Loucy (cell line): ENCODE data around the gene MTHFD2L.

Source experiments
- H2AFZ ChIP-seq: fragments of 200-600 bp; sonication (generic); 2 replicates; pipeline ENCODE4 v1.6.0; 2016; ENCODE audit warnings: antibody characterized with exemption, mild to moderate bottlenecking, low read length, moderate library complexity
- H3F3A ChIP-seq: fragments of 200-600 bp; 2 replicates; pipeline ENCODE4 v1.6.0; 2016; ENCODE audit warnings: antibody characterized with exemption, low read depth, mild to moderate bottlenecking
- H3K27me3 ChIP-seq: fragments of 200-600 bp; sonication (generic); 2 replicates; pipeline ENCODE4 v1.6.1; 2014; ENCODE audit warnings: low read length, mild to moderate bottlenecking; ENCODE audit not compliant: insufficient read depth, poor library complexity, severe bottlenecking
- H3K36me3 ChIP-seq: fragments of 200-600 bp; sonication (generic); 2 replicates; pipeline ENCODE4 v1.6.1; 2016; ENCODE audit warnings: low read length; ENCODE audit not compliant: insufficient read depth
- H3K4me1 ChIP-seq: fragments of 200-600 bp; sonication (generic); 2 replicates; pipeline ENCODE4 v1.5.1; 2014; ENCODE audit warnings: low read length, mild to moderate bottlenecking; ENCODE audit not compliant: insufficient read depth, poor library complexity, severe bottlenecking
- H3K4me2 ChIP-seq: fragments of 200-600 bp; sonication (generic); 2 replicates; pipeline ENCODE4 v1.6.0; 2014; ENCODE audit warnings: antibody characterized with exemption, low read length, low read depth, mild to moderate bottlenecking; ENCODE audit not compliant: poor library complexity, severe bottlenecking
- H3K4me3 ChIP-seq: fragments of 200-600 bp; sonication (generic); 2 replicates; pipeline ENCODE4 v1.5.1; 2014; ENCODE audit warnings: low read length, mild to moderate bottlenecking, mixed read lengths; ENCODE audit not compliant: poor library complexity, severe bottlenecking
- H3K79me2 ChIP-seq: fragments of 200-600 bp; sonication (generic); 2 replicates; pipeline ENCODE4 v1.6.1; 2014; ENCODE audit warnings: low read length; ENCODE audit not compliant: insufficient read depth
- H3K9ac ChIP-seq: fragments of 200-600 bp; sonication (generic); 2 replicates; pipeline ENCODE4 v1.6.0; 2014; ENCODE audit warnings: mild to moderate bottlenecking, low read depth, low read length, moderate library complexity; ENCODE audit not compliant: poor library complexity, severe bottlenecking
- H3K9me2 ChIP-seq: fragments of 200-600 bp; sonication (generic); replicated peaks from 2 replicates; pipeline ENCODE4 v1.6.1; 2016; ENCODE audit warnings: low read depth, low read length, mixed read lengths
- H3K9me3 ChIP-seq: fragments of 200-600 bp; sonication (generic); 2 replicates; pipeline ENCODE4 v1.6.1; 2014; ENCODE audit warnings: mild to moderate bottlenecking, antibody characterized with exemption, low read length, low read depth; ENCODE audit not compliant: insufficient read depth
- H4K20me1 ChIP-seq: fragments of 200-600 bp; sonication (generic); 2 replicates; pipeline ENCODE4 v1.6.0; 2014; ENCODE audit warnings: antibody characterized with exemption, low read length, mild to moderate bottlenecking; ENCODE audit not compliant: insufficient read depth, poor library complexity, severe bottlenecking
- EZH2phosphoT487 ChIP-seq: fragments of 200-600 bp; IDR thresholded peaks from 2 replicates; pipeline ENCODE4 v1.6.1; 2018; ENCODE audit warnings: antibody characterized with exemption, mild to moderate bottlenecking, moderate library complexity, borderline replicate concordance
- TF ChIP-seq, protein P1 (sequence below): fragments of 200-600 bp; sonication (generic); conservative IDR thresholded peaks from 2 replicates; pipeline ENCODE4 v1.5.1; 2014; ENCODE audit warnings: mild to moderate bottlenecking, antibody characterized with exemption, low read length

Gene MTHFD2L

DNA sequence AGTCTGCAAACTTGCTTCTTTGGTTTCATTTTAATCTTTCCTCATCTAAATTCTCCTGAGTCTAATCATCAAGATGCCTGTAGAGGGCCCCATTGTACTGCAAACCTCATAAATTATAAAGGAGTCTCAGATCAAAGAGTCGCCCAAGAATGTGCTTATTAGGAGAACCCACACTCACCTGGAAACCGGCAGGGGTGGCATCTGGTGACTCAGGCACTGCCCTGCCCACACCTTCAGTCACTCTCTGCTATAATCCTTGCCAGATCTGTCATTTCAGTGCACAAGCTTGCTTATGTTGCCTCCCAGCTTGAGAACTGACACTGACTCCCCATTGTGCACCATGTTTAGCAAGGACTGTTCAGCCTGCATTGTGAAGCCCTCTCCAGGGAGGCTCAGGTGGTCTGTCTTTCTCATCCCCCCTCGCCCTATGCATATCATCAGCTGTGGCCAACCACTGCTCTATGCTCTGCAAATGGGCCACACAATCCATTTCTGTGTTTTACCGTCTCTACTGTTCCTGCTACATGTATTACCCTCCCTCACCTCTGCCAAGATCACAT is 162.7 kb downstream of the MTHFD2L start:
- H3K4me2 ChIP-seq, result peak overlapping the region; percentile 19
- H3K9ac ChIP-seq, result no peak overlapping the region
- no peaks in the 10 kb centered on the region for H3F3A ChIP-seq
- H4K20me1 ChIP-seq, result no peaks in the 10 kb centered on the region
- no peaks in the 10 kb centered on the region for H3K9me3 ChIP-seq
- H3K27me3 ChIP-seq, result no peaks in the 10 kb centered on the region
- H3K36me3 ChIP-seq, result no peaks in the 10 kb centered on the region
- no peaks in the 10 kb centered on the region for H3K79me2 ChIP-seq
- no peak overlapping the region; the same call in 1 of the 2 replicates for H2AFZ ChIP-seq
- H3K4me1 ChIP-seq, result peaks cover 3% of the 10 kb centered on the region
- TF ChIP-seq EZH2phosphoT487, result no peak
- TF ChIP-seq, protein P1, sequence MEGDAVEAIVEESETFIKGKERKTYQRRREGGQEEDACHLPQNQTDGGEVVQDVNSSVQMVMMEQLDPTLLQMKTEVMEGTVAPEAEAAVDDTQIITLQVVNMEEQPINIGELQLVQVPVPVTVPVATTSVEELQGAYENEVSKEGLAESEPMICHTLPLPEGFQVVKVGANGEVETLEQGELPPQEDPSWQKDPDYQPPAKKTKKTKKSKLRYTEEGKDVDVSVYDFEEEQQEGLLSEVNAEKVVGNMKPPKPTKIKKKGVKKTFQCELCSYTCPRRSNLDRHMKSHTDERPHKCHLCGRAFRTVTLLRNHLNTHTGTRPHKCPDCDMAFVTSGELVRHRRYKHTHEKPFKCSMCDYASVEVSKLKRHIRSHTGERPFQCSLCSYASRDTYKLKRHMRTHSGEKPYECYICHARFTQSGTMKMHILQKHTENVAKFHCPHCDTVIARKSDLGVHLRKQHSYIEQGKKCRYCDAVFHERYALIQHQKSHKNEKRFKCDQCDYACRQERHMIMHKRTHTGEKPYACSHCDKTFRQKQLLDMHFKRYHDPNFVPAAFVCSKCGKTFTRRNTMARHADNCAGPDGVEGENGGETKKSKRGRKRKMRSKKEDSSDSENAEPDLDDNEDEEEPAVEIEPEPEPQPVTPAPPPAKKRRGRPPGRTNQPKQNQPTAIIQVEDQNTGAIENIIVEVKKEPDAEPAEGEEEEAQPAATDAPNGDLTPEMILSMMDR, result peak; percentile 76
- H3K4me3 ChIP-seq, result no peak overlapping the region
- no peaks in the 10 kb centered on the region for H3K9me2 ChIP-seq

- TF ChIP-seq, protein P1, result no peak
- TF ChIP-seq EZH2phosphoT487, result no peak
- Histone ChIP-seq H3K4me1 (peaks cover 3% of the 10 kb centered on the region), H4K20me1 (no peaks in the 10 kb centered on the region)
Measured at GRCh38 chr4:74322301-74322700, 164.4 kb downstream of the MTHFD2L start.

DNA sequence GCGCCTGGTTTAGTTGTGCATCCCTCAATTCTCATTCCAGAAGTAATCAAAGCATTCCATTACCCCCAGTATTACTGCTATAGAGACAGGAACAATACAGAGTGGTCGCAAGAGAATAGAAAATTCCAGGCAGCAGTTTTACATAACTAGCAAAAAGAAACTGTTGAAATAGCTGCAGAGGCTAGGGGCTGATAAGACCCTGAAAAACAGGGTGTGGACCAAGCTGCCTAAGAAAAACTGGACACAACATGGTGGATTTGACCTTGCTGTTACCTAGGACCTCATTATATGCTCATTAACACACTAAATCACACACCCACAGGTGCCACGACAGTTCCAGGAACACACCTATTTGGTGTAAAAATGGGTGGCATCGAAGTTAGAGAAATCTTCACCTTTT is 165.7 kb downstream of the MTHFD2L start:
- Histone ChIP-seq H4K20me1 (no peaks in the 10 kb centered on the region), H3K9ac (no peak overlapping the region), H3K4me3 (no peak overlapping the region), H3K4me2 (no peak overlapping the region), H3K27me3 (no peaks in the 10 kb centered on the region), H3K9me3 (no peaks in the 10 kb centered on the region), H3K9me2 (no peaks in the 10 kb centered on the region), H2AFZ (no peak overlapping the region), H3F3A (no peaks in the 10 kb centered on the region), H3K4me1 (peaks cover 3% of the 10 kb centered on the region), H3K79me2 (no peaks in the 10 kb centered on the region), H3K36me3 (no peaks in the 10 kb centered on the region)
- TF ChIP-seq, protein P1, result no peak
- TF ChIP-seq EZH2phosphoT487, result no peak

More at GRCh38 chr4:74322301-74322700, 164.4 kb downstream of the MTHFD2L start:
- Histone ChIP-seq H2AFZ (no peak overlapping the region), H3K4me3 (no peak overlapping the region), H3K9me2 (no peaks in the 10 kb centered on the region), H3F3A (no peaks in the 10 kb centered on the region), H3K9me3 (no peaks in the 10 kb centered on the region), H3K36me3 (no peaks in the 10 kb centered on the region), H3K9ac (no peak overlapping the region), H3K27me3 (no peaks in the 10 kb centered on the region), H3K79me2 (no peaks in the 10 kb centered on the region), H3K4me2 (no peak overlapping the region)
